H1 (cell line): ENCODE measurements around the gene CACNA1C. TPM values are rescaled to one million over a fixed set of nuclear protein-coding genes. Genes with fewer than 3 reads are reported as not detected.

Source experiments
- CTCF ChIA-PET: fragments of 300-600 bp; sonication (Branson Sonifier 250); formaldehyde crosslinking; loops from one replicate; lab custom pipeline; 2021; ENCODE audit not compliant: partially characterized antibody; lab: Charles Lee
- POLR2A ChIA-PET: fragments of 300-600 bp; sonication (Branson Sonifier 250); formaldehyde crosslinking; loops from one replicate; lab custom pipeline; 2021; ENCODE audit warnings: inconsistent platforms; ENCODE audit not compliant: partially characterized antibody; lab: Charles Lee
- DNase-seq, 2 experiments: peaks; one replicate each; pipeline versions ENCODE4 v3.0.0 to v3.0.0-alpha.2; 2010 to 2022; ENCODE audit warnings: low spot score in 2 of 2, low read depth in 1 of 2, mixed read lengths in 1 of 2
- FAIRE-seq: peaks from 2 replicates; lab custom pipeline; 2011; peaks lifted over from hg19 to GRCh38; lab: Jason Lieb, UNC
- H2AFZ ChIP-seq: 2 replicates; pipeline ENCODE4 v1.8.1; 2012; ENCODE audit warnings: low read length, inconsistent platforms
- H2AK5ac ChIP-seq: 2 replicates; pipeline ENCODE4 v1.6.1; 2013; ENCODE audit warnings: low read depth, low read length
- H2BK120ac ChIP-seq: replicated peaks from 2 replicates; pipeline ENCODE3; 2013; ENCODE audit warnings: low read depth, low read length, inconsistent platforms
- H2BK12ac ChIP-seq: 2 replicates; pipeline ENCODE4 v1.6.1; 2013; ENCODE audit warnings: low read depth, low read length
- H2BK15ac ChIP-seq: 2 replicates; pipeline ENCODE4 v1.6.1; 2013; ENCODE audit warnings: low read length
- H2BK20ac ChIP-seq: 2 replicates; pipeline ENCODE4 v1.6.1; 2013; ENCODE audit warnings: low read length
- H2BK5ac ChIP-seq: 2 replicates; pipeline ENCODE4 v1.6.1; 2013; ENCODE audit warnings: low read depth, low read length
- H3K14ac ChIP-seq: 2 replicates; pipeline ENCODE4 v1.6.1; 2013; ENCODE audit warnings: inconsistent platforms; ENCODE audit not compliant: insufficient read length
- H3K18ac ChIP-seq: 2 replicates; pipeline ENCODE4 v1.6.1; 2013; ENCODE audit warnings: low read length; ENCODE audit errors: extremely low read depth
- H3K23ac ChIP-seq: 2 replicates; pipeline ENCODE4 v1.6.1; 2013; ENCODE audit warnings: inconsistent platforms; ENCODE audit not compliant: insufficient read length
- H3K23me2 ChIP-seq: 2 replicates; pipeline ENCODE4 v1.6.1; 2013; ENCODE audit warnings: low read depth, low read length
- H3K27ac ChIP-seq: 2 replicates; pipeline ENCODE4 v1.6.1; 2011; ENCODE audit warnings: low read depth, low read length, inconsistent platforms
- H3K27me3 ChIP-seq, 4 experiments: replicated peaks in 1 of 4; 1 replicate in 1 of 4; 2 replicates in 3 of 4; pipeline versions ENCODE4 v1.6.1 to v1.8.1; 2011 to 2013; ENCODE audit warnings: low read length in 3 of 4, mild to moderate bottlenecking in 3 of 4, inconsistent platforms in 2 of 4, mixed read lengths in 2 of 4, moderate library complexity in 1 of 4; ENCODE audit not compliant: control insufficient read depth in 3 of 4, insufficient read depth in 3 of 4; ENCODE audit errors: extremely low read depth in 1 of 4
- H3K36me3 ChIP-seq, 4 experiments: 2 replicates each; pipeline versions ENCODE4 v1.6.1 to v1.8.1; 2011 to 2013; ENCODE audit warnings: mild to moderate bottlenecking in 4 of 4, low read length in 3 of 4, moderate library complexity in 2 of 4, control low read depth in 1 of 4, inconsistent platforms in 1 of 4; ENCODE audit not compliant: insufficient read depth in 4 of 4, control insufficient read depth in 2 of 4
- H3K4ac ChIP-seq: replicated peaks from 2 replicates; pipeline ENCODE3; 2013; ENCODE audit warnings: low read length, low read depth, mixed read lengths, inconsistent platforms; ENCODE audit not compliant: insufficient read length
- H3K4me1 ChIP-seq, 4 experiments: replicated peaks in 1 of 4; 1 replicate in 1 of 4; 2 replicates in 3 of 4; pipeline versions ENCODE4 v1.6.1 to v1.8.1; 2011 to 2013; ENCODE audit warnings: low read length in 3 of 4, inconsistent platforms in 2 of 4, mixed read lengths in 1 of 4; ENCODE audit not compliant: insufficient read depth in 4 of 4, control insufficient read depth in 3 of 4
- H3K4me2 ChIP-seq, 2 experiments: 2 replicates each; pipeline versions ENCODE4 v1.6.1 to v1.8.1; 2011 to 2013; ENCODE audit warnings: low read depth in 2 of 2, low read length in 2 of 2, control low read depth in 1 of 2, inconsistent platforms in 1 of 2, mild to moderate bottlenecking in 1 of 2; ENCODE audit not compliant: insufficient read depth in 1 of 2
- H3K4me3 ChIP-seq, 4 experiments: fragments of 200-600, 300-600 bp in 1 of 4; sonication (generic), shearing (Covaris generic), sonication (Bioruptor Twin) in 1 of 4; 2 replicates each; pipeline versions ENCODE4 v1.5.1 to v1.8.1; 2011 to 2016; ENCODE audit warnings: low read length in 4 of 4, low read depth in 3 of 4, control low read depth in 2 of 4, inconsistent platforms in 2 of 4, mild to moderate bottlenecking in 2 of 4, mixed read lengths in 1 of 4, moderate library complexity in 1 of 4; ENCODE audit not compliant: insufficient read depth in 2 of 4; ENCODE audit errors: extremely low read depth in 1 of 4
- H3K56ac ChIP-seq: replicated peaks from 2 replicates; pipeline ENCODE3; 2013; ENCODE audit warnings: low read depth, mild to moderate bottlenecking, mixed read lengths, low read length, inconsistent platforms; ENCODE audit not compliant: insufficient read length
- H3K79me1 ChIP-seq: 2 replicates; pipeline ENCODE4 v1.6.1; 2013; ENCODE audit warnings: low read depth, low read length, control low read depth
- H3K79me2 ChIP-seq, 2 experiments: 2 replicates each; pipeline versions ENCODE4 v1.6.1 to v1.8.1; 2012 to 2013; ENCODE audit warnings: low read length in 2 of 2, mild to moderate bottlenecking in 2 of 2, inconsistent platforms in 1 of 2; ENCODE audit not compliant: insufficient read depth in 2 of 2, control insufficient read depth in 1 of 2
- H3K9ac ChIP-seq, 4 experiments: replicated peaks in 1 of 4; 1 replicate in 1 of 4; 2 replicates in 3 of 4; pipeline versions ENCODE4 v1.6.1 to v1.8.1; 2011 to 2013; ENCODE audit warnings: low read depth in 3 of 4, low read length in 3 of 4, control low read depth in 2 of 4, mild to moderate bottlenecking in 2 of 4, moderate library complexity in 2 of 4, inconsistent platforms in 1 of 4; ENCODE audit errors: extremely low read depth in 1 of 4
- H3K9me3 ChIP-seq, 2 experiments: 2 replicates each; pipeline versions ENCODE4 v1.6.1 to v1.8.1; 2012 to 2013; ENCODE audit warnings: mild to moderate bottlenecking in 2 of 2, moderate library complexity in 2 of 2, control low read depth in 1 of 2, inconsistent platforms in 1 of 2, low read depth in 1 of 2, low read length in 1 of 2, mixed read lengths in 1 of 2; ENCODE audit not compliant: insufficient read depth in 2 of 2
- H4K20me1 ChIP-seq, 2 experiments: replicated peaks in 1 of 2; 2 replicates each; pipeline versions ENCODE3 to v1.8.1; 2011 to 2013; ENCODE audit warnings: inconsistent platforms in 2 of 2, low read length in 2 of 2, mild to moderate bottlenecking in 1 of 2; ENCODE audit not compliant: insufficient read depth in 2 of 2, control insufficient read depth in 1 of 2
- H4K5ac ChIP-seq: 2 replicates; pipeline ENCODE4 v1.6.1; 2013; ENCODE audit warnings: low read length, low read depth, mixed read lengths, inconsistent platforms; ENCODE audit not compliant: insufficient read length
- H4K8ac ChIP-seq: 2 replicates; pipeline ENCODE4 v1.8.0; 2013; ENCODE audit warnings: mild to moderate bottlenecking, moderate library complexity, low read length, inconsistent platforms; ENCODE audit not compliant: insufficient read depth; ENCODE audit errors: extremely low read depth
- H4K91ac ChIP-seq: replicated peaks from 2 replicates; pipeline ENCODE3; 2013; ENCODE audit warnings: low read length, mixed read lengths, inconsistent platforms; ENCODE audit not compliant: insufficient read length
- CEBPB ChIP-seq: IDR thresholded peaks from 2 replicates; pipeline ENCODE4 v1.6.1; 2012; ENCODE audit warnings: low read depth, low read length
- polyA plus RNA-seq, 7 experiments: library from polyadenylated mRNA; depleted of rRNA in 3 of 7; stranded (reverse) in 5 of 7; unstranded in 2 of 7; fragments of >200 nt in 5 of 7; fragments of 200-250 nt in 2 of 7; gene quantifications; 1 replicate in 5 of 7; 2 replicates in 1 of 7; 4 replicates in 1 of 7; pipeline versions ENCODE4 v1.2.1 to v1.2.3, GENCODE V29; 2011 to 2013; ENCODE audit warnings: missing spikeins in 2 of 7, mixed read lengths in 2 of 7
- total RNA-seq: library from RNA; stranded (reverse); fragmentation: NEBNext Ultra II Directional; extraction: Animal tissue kit (Norgen Biotek cat#: 25700); gene quantifications from 2 replicates; pipeline ENCODE4 v1.2.1, GENCODE V29; 2021

The CACNA1C gene
- total and polyA plus RNA-seq, 2 of the 8 experiments (the other 6 are each of a cell fraction or from before 2014, with no cell fraction given) = 1.3 TPM

GRCh38 chr12:2614341-2614740 lies 561.6 kb downstream of the CACNA1C start:
- no peaks in the 10 kb centered on the region for H4K20me1 ChIP-seq
- H3K4me1 ChIP-seq = no peaks in the 10 kb centered on the region
- no peaks in the 10 kb centered on the region for H3K23me2 ChIP-seq
- H3K79me1 ChIP-seq = no peaks in the 10 kb centered on the region
- no peak overlapping the region for H2BK20ac ChIP-seq
- no peak overlapping the region for H3K27ac ChIP-seq
- no peak overlapping the region for H4K5ac ChIP-seq
- no peak overlapping the region for H3K18ac ChIP-seq
- no peak overlapping the region for H3K14ac ChIP-seq
- TF ChIP-seq CEBPB = no peak
- no peak overlapping the region for H2BK12ac ChIP-seq
- no peak overlapping the region for H3K4me2 ChIP-seq
- CTCF ChIA-PET = interaction anchor here (0.7 to 4.5 kb wide), 3 partner anchors 9 to 67 kb away, joined by 3 to 24 read pairs (median 4); no protein-coding TSS in a partner anchor
- POLR2A ChIA-PET = no interaction called here
- H3K9me3 ChIP-seq = no peaks in the 10 kb centered on the region
- no peak overlapping the region for H3K23ac ChIP-seq
- H3K4ac ChIP-seq = no peak overlapping the region
- FAIRE-seq (no peak), DNase-seq (no peak)
- H3K9ac ChIP-seq = no peak overlapping the region
- H2AFZ ChIP-seq = no peak overlapping the region
- no peak overlapping the region for H4K8ac ChIP-seq
- H2BK120ac ChIP-seq = no peak overlapping the region
- H3K56ac ChIP-seq = no peak overlapping the region
- no peaks in the 10 kb centered on the region; a peak in 1 of 7 replicates for H3K27me3 ChIP-seq
- no peaks in the 10 kb centered on the region for H3K79me2 ChIP-seq
- H2AK5ac ChIP-seq = no peak overlapping the region
- H2BK15ac ChIP-seq = no peak overlapping the region
- no peak overlapping the region for H2BK5ac ChIP-seq
- no peak overlapping the region for H3K4me3 ChIP-seq
- no peak overlapping the region for H4K91ac ChIP-seq
- H3K36me3 ChIP-seq = no peaks in the 10 kb centered on the region; a peak in 1 of 8 replicates
